HG02642 (cell line): Measurements from ENCODE around the gene STIP1.

Experiments used
- ATAC-seq: cut with Tn5 transposase; IDR thresholded peaks from one replicate; pipeline ENCODE4 v1.9.1; 2021; ENCODE audit warnings: mild to moderate bottlenecking; ENCODE audit not compliant: unreplicated experiment, poor library complexity

The STIP1 gene

GRCh38 chr11:64196626-64197025 is 10.7 kb downstream of the STIP1 start:
- no peak for ATAC-seq

GRCh38 chr11:64198511-64198910 is 12.5 kb downstream of the STIP1 start:
- ATAC-seq, result no peak

- no peak for ATAC-seq
These were observed 15.6 kb downstream of the STIP1 start for GRCh38 chr11:64201543-64201942.

DNA sequence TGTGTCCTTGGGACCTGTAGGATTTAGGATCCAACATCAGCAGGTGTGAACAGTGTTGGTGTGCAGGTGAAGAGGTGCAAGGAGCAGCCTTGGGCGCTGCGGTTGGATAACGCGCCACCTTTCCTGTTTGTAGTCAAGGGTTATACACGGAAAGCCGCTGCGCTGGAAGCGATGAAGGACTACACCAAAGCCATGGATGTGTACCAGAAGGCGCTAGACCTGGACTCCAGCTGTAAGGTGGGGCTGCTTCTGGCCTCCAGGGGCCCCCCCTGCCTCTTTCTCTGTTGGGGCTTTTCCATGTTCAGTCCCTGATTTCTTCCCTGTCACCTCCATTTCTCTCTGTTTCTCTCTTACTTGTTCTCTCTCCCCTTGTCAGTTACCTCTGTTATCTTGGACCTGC is 17.0 kb downstream of the STIP1 start:
- ATAC-seq, result no peak

DNA sequence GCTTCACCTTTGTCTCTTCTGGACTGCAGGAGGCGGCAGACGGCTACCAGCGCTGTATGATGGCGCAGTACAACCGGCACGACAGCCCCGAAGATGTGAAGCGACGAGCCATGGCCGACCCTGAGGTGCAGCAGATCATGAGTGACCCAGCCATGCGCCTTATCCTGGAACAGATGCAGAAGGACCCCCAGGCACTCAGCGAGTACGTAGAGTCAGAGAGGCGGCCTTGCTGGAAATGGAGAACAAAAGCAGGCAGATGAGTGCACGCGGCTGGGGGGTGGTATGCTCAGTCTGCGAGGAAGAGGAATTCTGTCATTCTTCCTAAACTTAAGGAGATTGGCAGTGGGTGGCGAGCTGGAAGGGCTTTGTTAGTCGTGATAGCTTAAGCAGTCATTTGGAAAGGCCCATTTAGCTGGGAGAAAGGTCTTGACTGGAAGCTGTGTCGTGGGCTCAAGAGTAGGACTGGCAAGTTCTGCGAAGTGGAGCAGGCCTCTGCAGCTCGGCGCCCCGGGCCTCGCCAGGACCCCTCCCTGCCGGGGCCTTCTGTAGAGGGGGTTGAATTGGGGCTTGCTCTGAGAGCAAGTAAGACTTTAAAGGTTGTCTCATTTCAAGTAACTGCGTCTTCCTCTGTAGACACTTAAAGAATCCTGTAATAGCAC is 17.6 kb downstream of the STIP1 start:
- ATAC-seq, result no peak

DNA sequence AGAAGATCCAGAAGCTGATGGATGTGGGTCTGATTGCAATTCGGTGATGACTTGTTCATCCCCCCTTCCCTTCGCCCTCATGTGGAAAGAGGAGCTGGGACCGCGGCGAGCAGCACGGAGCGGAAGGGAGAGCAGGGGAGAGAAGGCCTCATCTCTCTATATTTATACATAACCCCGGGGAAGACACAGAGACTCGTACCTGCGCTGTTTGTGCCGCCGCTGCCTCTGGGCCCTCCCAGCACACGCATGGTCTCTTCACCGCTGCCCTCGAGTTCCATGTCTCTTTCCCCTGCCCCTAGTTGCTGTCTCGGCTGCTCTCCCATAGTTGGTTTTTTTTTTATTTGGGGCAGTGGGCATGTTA is 18.1 kb downstream of the STIP1 start:
- ATAC-seq, result no peak

GRCh38 chr11:64204464-64204989 is 18.6 kb downstream of the STIP1 start:
- ATAC-seq, result no peak

- peak; percentile 44 for ATAC-seq
These were observed 20.7 kb downstream of the STIP1 start, which contains the start of gene FERMT3 for GRCh38 chr11:64206457-64207255. Gene FERMT3, plus strand, starts transcription at chr11:64206721. Its CDS starts 644 bp downstream, at chr11:64207365.

DNA sequence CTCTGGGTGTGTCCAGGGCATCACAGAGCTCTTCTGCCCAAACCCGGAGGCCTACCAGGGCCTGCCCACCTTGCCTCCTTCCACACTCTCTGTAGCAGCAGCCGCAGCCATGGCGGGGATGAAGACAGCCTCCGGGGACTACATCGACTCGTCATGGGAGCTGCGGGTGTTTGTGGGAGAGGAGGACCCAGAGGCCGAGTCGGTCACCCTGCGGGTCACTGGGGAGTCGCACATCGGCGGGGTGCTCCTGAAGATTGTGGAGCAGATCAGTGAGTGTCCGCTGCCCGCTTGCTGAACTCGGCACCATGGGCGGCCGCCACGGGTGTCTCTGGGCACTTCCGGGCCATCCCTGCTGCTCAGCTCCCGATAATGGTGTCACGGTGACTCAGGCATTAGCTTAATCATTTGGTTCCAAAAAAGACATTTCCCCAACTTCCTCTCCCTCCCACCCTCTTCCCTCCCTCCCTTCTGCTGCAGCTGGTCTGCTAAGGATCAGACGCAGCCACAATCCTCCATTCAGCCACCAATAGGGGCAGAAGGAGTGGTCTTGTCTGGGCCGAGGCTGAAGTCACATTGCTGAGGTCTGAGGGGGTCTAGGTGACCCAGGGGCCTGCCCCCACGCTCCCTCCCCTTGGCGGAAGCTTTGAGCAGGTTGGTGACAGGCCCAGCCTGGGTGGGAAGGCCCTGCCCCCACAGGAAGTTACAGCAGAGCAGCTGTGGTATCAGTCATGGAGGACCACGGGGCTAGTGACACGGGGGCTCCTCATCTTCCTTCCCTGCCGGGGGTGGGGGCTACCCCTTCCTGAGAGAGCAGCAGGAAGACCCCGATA is 21.5 kb downstream of the STIP1 start:
- peak; percentile 52 for ATAC-seq

DNA sequence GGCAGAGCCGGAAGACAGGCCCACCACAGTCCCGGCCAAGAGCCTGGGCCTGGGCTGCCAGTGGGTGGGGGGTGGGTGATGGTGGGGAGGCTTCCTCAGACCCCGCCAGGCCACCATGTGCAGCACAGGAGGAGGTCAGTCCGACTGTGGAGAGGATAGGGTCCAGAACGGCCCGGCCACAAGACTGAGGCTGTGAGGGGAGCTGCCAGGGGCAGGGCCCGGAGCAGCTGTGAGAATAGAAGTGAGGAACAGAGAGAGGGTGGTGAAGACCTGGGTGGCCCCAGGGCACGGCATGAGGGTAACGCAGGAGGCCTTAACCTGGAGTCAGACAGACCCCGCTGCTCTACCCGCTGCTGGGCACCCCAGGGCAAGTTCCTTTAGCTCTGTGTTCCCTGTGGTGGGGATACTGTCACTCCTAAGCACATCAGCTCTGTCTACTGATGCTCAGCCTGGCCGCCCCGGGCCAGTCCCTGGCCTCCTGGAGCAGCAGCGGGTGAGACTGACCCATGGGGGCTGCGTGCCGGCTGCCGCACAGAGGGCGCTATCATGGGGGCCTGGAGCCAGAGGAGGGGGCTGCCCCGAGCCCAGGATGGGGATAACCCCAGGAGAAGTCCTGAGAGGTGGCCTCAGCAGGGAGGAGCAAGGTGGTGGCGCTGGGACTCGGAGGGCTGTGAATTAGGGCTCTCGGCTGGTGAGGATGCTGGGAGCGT is 22.3 kb downstream of the STIP1 start:
- no peak for ATAC-seq

- no peak for ATAC-seq
These were observed 23.0 kb downstream of the STIP1 start for GRCh38 chr11:64208796-64209562.

DNA sequence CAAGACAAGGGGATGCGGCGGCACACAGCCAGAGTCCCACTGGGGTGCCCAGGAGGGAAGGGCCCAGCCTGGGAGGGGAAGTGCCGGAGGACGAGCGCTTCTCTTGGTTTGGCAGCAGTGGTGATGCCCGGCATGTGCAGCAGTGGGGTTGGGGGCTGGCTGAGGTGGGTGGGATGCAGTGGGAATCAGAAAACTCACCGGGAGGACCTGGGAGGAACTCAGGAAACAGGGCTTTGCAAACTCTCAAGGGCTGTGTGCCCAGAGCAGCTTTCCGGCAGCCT is 23.5 kb downstream of the STIP1 start:
- no peak for ATAC-seq

GRCh38 chr11:64210301-64211020 is 24.5 kb downstream of the STIP1 start:
- no peak for ATAC-seq

GRCh38 chr11:64211181-64211872 is 25.4 kb downstream of the STIP1 start:
- ATAC-seq, result no peak

GRCh38 chr11:64216879-64217278 is 30.9 kb downstream of the STIP1 start:
- no peak for ATAC-seq

- no peak for ATAC-seq
These were observed 32.8 kb downstream of the STIP1 start for GRCh38 chr11:64218628-64219353.

DNA sequence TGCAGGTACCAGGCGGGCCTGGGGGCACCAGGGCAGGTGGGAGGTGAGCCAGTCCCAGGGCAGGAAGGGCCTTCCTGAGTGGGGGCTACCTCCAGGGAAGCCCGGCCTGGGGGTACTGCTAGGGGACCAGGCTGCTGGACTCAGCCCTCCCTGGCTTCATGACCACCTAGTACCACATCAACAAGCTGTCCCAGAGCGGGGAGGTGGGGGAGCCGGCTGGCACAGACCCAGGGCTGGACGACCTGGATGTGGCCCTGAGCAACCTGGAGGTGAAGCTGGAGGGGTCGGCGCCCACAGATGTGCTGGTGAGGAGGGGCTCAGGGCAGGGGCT is 33.3 kb downstream of the STIP1 start:
- no peak for ATAC-seq

- no peak for ATAC-seq
These were observed 33.8 kb downstream of the STIP1 start for GRCh38 chr11:64219755-64220154.
